Trophoblast cell (in vitro differentiated cells and primary cell): ENCODE measurements around the gene AHSA1.

ENCODE experiments used
- DNase-seq, 2 donors: peaks; one replicate each; pipeline ENCODE4 v3.0.0-alpha.2; 2016
- H2AFZ ChIP-seq: 2 replicates; pipeline ENCODE4 v1.6.1; 2013; ENCODE audit warnings: low read length, moderate library complexity, mild to moderate bottlenecking; ENCODE audit not compliant: insufficient read depth, poor library complexity
- H2AK5ac ChIP-seq: 2 replicates; pipeline ENCODE4 v1.6.1; 2013; ENCODE audit warnings: mild to moderate bottlenecking, low read length
- H2BK120ac ChIP-seq: 2 replicates; pipeline ENCODE4 v1.6.1; 2013; ENCODE audit warnings: low read length, mild to moderate bottlenecking, moderate library complexity; ENCODE audit not compliant: insufficient read depth, poor library complexity
- H2BK12ac ChIP-seq: 2 replicates; pipeline ENCODE4 v1.6.1; 2013; ENCODE audit warnings: mild to moderate bottlenecking, low read length, moderate library complexity
- H2BK5ac ChIP-seq: 2 replicates; pipeline ENCODE4 v1.6.1; 2013; ENCODE audit warnings: low read length, low read depth, moderate library complexity, mild to moderate bottlenecking; ENCODE audit not compliant: poor library complexity
- H3K14ac ChIP-seq: 2 replicates; pipeline ENCODE4 v1.6.1; 2013; ENCODE audit warnings: mild to moderate bottlenecking, low read length
- H3K18ac ChIP-seq: 2 replicates; pipeline ENCODE4 v1.6.1; 2013; ENCODE audit warnings: mild to moderate bottlenecking, low read length
- H3K23ac ChIP-seq: 2 replicates; pipeline ENCODE4 v1.6.1; 2013; ENCODE audit warnings: low read length
- H3K27ac ChIP-seq: 2 replicates; pipeline ENCODE4 v1.5.1; 2013; ENCODE audit warnings: low read depth, mild to moderate bottlenecking, inconsistent platforms, low read length, moderate library complexity
- H3K27me3 ChIP-seq: 2 replicates; pipeline ENCODE4 v1.6.1; 2013; ENCODE audit warnings: inconsistent platforms, mild to moderate bottlenecking, low read length, moderate library complexity; ENCODE audit not compliant: insufficient read depth
- H3K36me3 ChIP-seq, 2 experiments: 1 replicate in 1 of 2; 2 replicates in 1 of 2; pipeline ENCODE4 v1.6.1; 2013; ENCODE audit warnings: low read length in 2 of 2, mild to moderate bottlenecking in 2 of 2, moderate library complexity in 1 of 2; ENCODE audit not compliant: insufficient read depth in 2 of 2, control insufficient read depth in 1 of 2
- H3K4ac ChIP-seq: 2 replicates; pipeline ENCODE4 v1.6.1; 2013; ENCODE audit warnings: low read depth, mild to moderate bottlenecking, low read length, moderate library complexity
- H3K4me1 ChIP-seq, 2 experiments: 1 replicate in 1 of 2; 2 replicates in 1 of 2; pipeline ENCODE4 v1.6.1; 2013; ENCODE audit warnings: low read length in 2 of 2, mild to moderate bottlenecking in 2 of 2, moderate library complexity in 1 of 2; ENCODE audit not compliant: insufficient read depth in 2 of 2, control insufficient read depth in 1 of 2
- H3K4me2 ChIP-seq: 2 replicates; pipeline ENCODE4 v1.6.1; 2013; ENCODE audit warnings: inconsistent platforms, mild to moderate bottlenecking, low read length, moderate library complexity
- H3K4me3 ChIP-seq: 2 replicates; pipeline ENCODE4 v1.5.1; 2013; ENCODE audit warnings: mild to moderate bottlenecking, low read depth, low read length, inconsistent platforms
- H3K79me1 ChIP-seq: one replicate; pipeline ENCODE4 v1.6.1; 2013; ENCODE audit warnings: low read length
- H3K79me2 ChIP-seq: 2 replicates; pipeline ENCODE4 v1.6.1; 2013; ENCODE audit warnings: low read length, mild to moderate bottlenecking; ENCODE audit not compliant: control insufficient read depth, insufficient read depth, poor library complexity
- H3K9ac ChIP-seq: 2 replicates; pipeline ENCODE4 v1.6.1; 2013; ENCODE audit warnings: mild to moderate bottlenecking, low read length
- H3K9me3 ChIP-seq: 2 replicates; pipeline ENCODE4 v1.6.1; 2013; ENCODE audit warnings: low read depth, mild to moderate bottlenecking, control low read depth, inconsistent platforms, low read length; ENCODE audit not compliant: insufficient read depth
- H4K12ac ChIP-seq: 2 replicates; pipeline ENCODE4 v1.6.1; 2013; ENCODE audit warnings: low read depth, mild to moderate bottlenecking, low read length, moderate library complexity
- H4K8ac ChIP-seq: 2 replicates; pipeline ENCODE4 v1.6.1; 2013; ENCODE audit warnings: low read depth, mild to moderate bottlenecking, low read length, moderate library complexity
- H4K91ac ChIP-seq: one replicate; pipeline ENCODE4 v1.6.1; 2013; ENCODE audit warnings: low read depth, mild to moderate bottlenecking, low read length, moderate library complexity
- WGBS: extraction: QIAGEN DNeasy Blood & Tissue Kit; methylation state at CpG from one replicate; pipeline ENCODE4 v1.1.7; 2013; ENCODE audit warnings: missing lambda C conversion rate; ENCODE audit not compliant: insufficient read length, insufficient coverage; ENCODE audit errors: extremely low coverage; 5-methylcytosine and 5-hydroxymethylcytosine counted together

The AHSA1 gene

GRCh38 chr14:77508249-77508648 is 50.4 kb downstream of the AHSA1 start:
- H3K4ac ChIP-seq, result no peak overlapping the region
- no peaks in the 10 kb centered on the region for H3K27me3 ChIP-seq
- H3K9me3 ChIP-seq, result no peaks in the 10 kb centered on the region
- peaks cover 0 to 5% of the 10 kb centered on the region in 2 experiments for H3K4me1 ChIP-seq
- H3K79me2 ChIP-seq, result no peaks in the 10 kb centered on the region
- H4K91ac ChIP-seq, result no peak overlapping the region
- no peak overlapping the region for H4K8ac ChIP-seq
- H3K27ac ChIP-seq, result peak overlapping the region; percentile 23
- H2BK5ac ChIP-seq, result no peak overlapping the region
- no CpG with 5 or more reads among the region's 4 CpGs for WGBS
- H3K4me2 ChIP-seq, result no peak overlapping the region
- H2AFZ ChIP-seq, result no peak overlapping the region
- no peak overlapping the region for H4K12ac ChIP-seq
- peaks cover 9 to 15% of the 10 kb centered on the region in 2 experiments for H3K36me3 ChIP-seq
- H3K23ac ChIP-seq, result no peak overlapping the region
- DNase-seq, result peak; percentile 87 to 96
- H2AK5ac ChIP-seq, result no peak overlapping the region
- no peak overlapping the region for H3K9ac ChIP-seq
- H2BK12ac ChIP-seq, result no peak overlapping the region
- H3K4me3 ChIP-seq, result no peak overlapping the region
- peaks cover 2% of the 10 kb centered on the region for H3K79me1 ChIP-seq
- H2BK120ac ChIP-seq, result no peak overlapping the region
- H3K14ac ChIP-seq, result no peak overlapping the region
- no peak overlapping the region for H3K18ac ChIP-seq

- Histone ChIP-seq H2AFZ (no peak overlapping the region), H3K79me1 (peaks cover 2% of the 10 kb centered on the region), H3K4me3 (no peak overlapping the region), H3K4me2 (no peak overlapping the region), H3K36me3 (peaks cover 9 to 15% of the 10 kb centered on the region in 2 experiments), H3K27ac (peak overlapping the region; percentile 23), H3K27me3 (no peaks in the 10 kb centered on the region), H3K4ac (no peak overlapping the region), H3K18ac (no peak overlapping the region), H3K9me3 (no peaks in the 10 kb centered on the region), H3K79me2 (no peaks in the 10 kb centered on the region), H2BK120ac (no peak overlapping the region), H3K4me1 (peaks cover 0 to 5% of the 10 kb centered on the region in 2 experiments), H3K23ac (no peak overlapping the region), H4K91ac (no peak overlapping the region), H3K9ac (no peak overlapping the region), H4K12ac (no peak overlapping the region), H3K14ac (no peak overlapping the region), H2BK5ac (no peak overlapping the region), H2BK12ac (no peak overlapping the region), H4K8ac (no peak overlapping the region), H2AK5ac (no peak overlapping the region)
- WGBS, result no CpG with 5 or more reads among the region's 3 CpGs
- DNase-seq, result peak; percentile 44 to 84
These were observed 51.0 kb downstream of the AHSA1 start for GRCh38 chr14:77508876-77509275.

GRCh38 chr14:77509366-77509765 is 51.5 kb downstream of the AHSA1 start:
- Histone ChIP-seq H3K36me3 (peaks cover 9 to 15% of the 10 kb centered on the region in 2 experiments), H2BK120ac (no peak overlapping the region), H3K79me2 (no peaks in the 10 kb centered on the region), H3K9ac (no peak overlapping the region), H2AK5ac (no peak overlapping the region), H4K12ac (no peak overlapping the region), H3K4me3 (no peak overlapping the region), H3K9me3 (no peaks in the 10 kb centered on the region), H4K8ac (no peak overlapping the region), H3K23ac (no peak overlapping the region), H4K91ac (no peak overlapping the region), H3K27me3 (no peaks in the 10 kb centered on the region), H3K14ac (no peak overlapping the region), H2BK5ac (no peak overlapping the region), H3K79me1 (peaks cover 2% of the 10 kb centered on the region), H3K27ac (no peak overlapping the region), H3K4me2 (no peak overlapping the region), H3K4ac (no peak overlapping the region), H3K4me1 (peaks cover 0 to 5% of the 10 kb centered on the region in 2 experiments), H2AFZ (no peak overlapping the region), H2BK12ac (no peak overlapping the region), H3K18ac (no peak overlapping the region)
- no peak for DNase-seq
- WGBS, result no CpG with 5 or more reads among the region's 4 CpGs

GRCh38 chr14:77511486-77512162 is 53.7 kb downstream of the AHSA1 start:
- Histone ChIP-seq H2BK5ac (no peak overlapping the region), H4K91ac (no peak overlapping the region), H2AFZ (no peak overlapping the region), H4K12ac (no peak overlapping the region), H3K36me3 (peaks cover 9 to 14% of the 10 kb centered on the region in 2 experiments), H2BK120ac (no peak overlapping the region), H3K4me3 (no peak overlapping the region), H3K79me2 (no peaks in the 10 kb centered on the region), H4K8ac (no peak overlapping the region), H3K79me1 (peaks cover 2% of the 10 kb centered on the region), H3K4me1 (peaks cover 0 to 5% of the 10 kb centered on the region in 2 experiments), H3K18ac (no peak overlapping the region), H3K9me3 (no peaks in the 10 kb centered on the region), H2BK12ac (no peak overlapping the region), H3K27ac (no peak overlapping the region), H3K4me2 (no peak overlapping the region), H2AK5ac (no peak overlapping the region), H3K23ac (no peak overlapping the region), H3K27me3 (no peaks in the 10 kb centered on the region), H3K9ac (no peak overlapping the region), H3K4ac (no peak overlapping the region), H3K14ac (no peak overlapping the region)
- DNase-seq, result peak in 1 of 2 donors; percentile 26
- WGBS, result no CpG with 5 or more reads among the region's 8 CpGs
